Liver (tissue), 3 donors: ENCODE measurements around the gene DPP7.
A peak's percentile ranks its signal among the peaks of the same experiment; 100 is the strongest.

Source experiments
- GABPA ChIP-seq, 2 donors: IDR thresholded peaks in 1 of 2; conservative IDR thresholded peaks in 1 of 2; 2 replicates each; pipeline ENCODE4 v1.6.1; 2016; ENCODE audit warnings: antibody characterized with exemption in 2 of 2, mild to moderate bottlenecking in 1 of 2, moderate library complexity in 1 of 2
- HNF4A ChIP-seq, 2 donors: conservative IDR thresholded peaks; 2 replicates each; pipeline ENCODE4 v1.6.1; 2016; ENCODE audit warnings: antibody characterized with exemption in 2 of 2, mild to moderate bottlenecking in 2 of 2
- HNF4G ChIP-seq: IDR thresholded peaks from 2 replicates; pipeline ENCODE4 v1.6.1; 2016; ENCODE audit warnings: antibody characterized with exemption
- JUND ChIP-seq, 2 donors: IDR thresholded peaks; 2 replicates each; pipeline ENCODE4 v1.6.1; 2016; ENCODE audit warnings: antibody characterized with exemption in 2 of 2
- RAD21 ChIP-seq, 2 donors: IDR thresholded peaks; 2 replicates each; pipeline ENCODE4 v1.6.1; 2016; ENCODE audit warnings: antibody characterized with exemption in 2 of 2, mild to moderate bottlenecking in 2 of 2
- RXRA ChIP-seq, 2 donors: IDR thresholded peaks; 2 replicates each; pipeline ENCODE4 v1.6.1; 2017 to 2018; ENCODE audit warnings: antibody characterized with exemption in 2 of 2, mild to moderate bottlenecking in 1 of 2
- SP1 ChIP-seq: IDR thresholded peaks from 2 replicates; pipeline ENCODE4 v1.6.1; 2018; ENCODE audit warnings: antibody characterized with exemption, mild to moderate bottlenecking
- TAF1 ChIP-seq: conservative IDR thresholded peaks from 2 replicates; pipeline ENCODE4 v1.6.1; 2016; ENCODE audit warnings: antibody characterized with exemption, mild to moderate bottlenecking
- YY1 ChIP-seq: IDR thresholded peaks from 2 replicates; pipeline ENCODE4 v1.6.1; 2016; ENCODE audit warnings: antibody characterized with exemption, mild to moderate bottlenecking
- TF ChIP-seq, protein P1 (sequence below): IDR thresholded peaks from 2 replicates; pipeline ENCODE4 v1.6.1; 2016; ENCODE audit warnings: antibody characterized with exemption, mild to moderate bottlenecking
- TF ChIP-seq, protein P2 (sequence below): IDR thresholded peaks from 2 replicates; pipeline ENCODE4 v1.6.1; 2016; ENCODE audit warnings: antibody characterized with exemption
- TF ChIP-seq, protein P3 (sequence below): fragments of 150-350 bp; IDR thresholded peaks from 2 replicates; pipeline ENCODE4 v1.5.1; 2017; ENCODE audit warnings: improper control_type of control experiment, low read depth, low read length; ENCODE audit not compliant: missing input control
- TF ChIP-seq, protein P4 (sequence below): IDR thresholded peaks from 2 replicates; pipeline ENCODE4 v1.6.1; 2016; ENCODE audit warnings: antibody characterized with exemption
- donor health status: healthy.
- donor health status: healthy.

DNA sequence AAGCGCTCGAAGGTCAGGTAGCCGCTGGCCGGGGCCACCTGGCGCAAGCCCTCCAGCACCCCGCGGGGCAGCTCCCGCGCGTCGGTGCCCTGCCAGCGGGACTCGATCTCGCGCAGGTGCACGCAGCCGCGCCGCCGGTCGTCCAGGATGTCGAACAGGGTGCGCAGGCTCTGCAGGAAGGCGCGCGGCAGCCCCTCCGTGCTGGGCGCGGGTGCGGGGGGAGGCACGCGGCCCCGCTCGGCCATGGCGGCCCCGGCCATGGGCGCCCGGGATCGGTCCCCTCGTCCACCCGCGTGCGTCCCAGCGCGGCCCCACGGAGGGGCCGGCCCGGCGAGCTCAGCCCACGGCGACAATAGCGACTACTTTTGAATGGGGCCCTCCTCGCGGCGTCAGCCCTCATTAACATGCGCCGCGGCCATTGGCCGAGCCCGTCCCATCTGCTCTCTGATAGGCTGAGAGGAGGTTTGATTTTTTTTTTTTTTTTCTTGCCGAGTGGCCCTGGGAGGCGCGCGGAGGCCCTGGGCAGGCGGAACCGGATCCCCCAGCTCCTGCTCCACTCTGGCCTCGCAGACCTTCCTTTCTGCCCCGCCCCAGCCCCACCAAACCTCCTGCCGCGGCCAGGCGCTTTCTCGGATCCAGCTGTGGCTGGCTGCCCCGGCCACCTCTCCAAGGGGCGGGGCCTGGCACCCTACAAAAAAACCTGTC lies 44.2 kb downstream of the DPP7 start, which contains the start of gene SAPCD2:
- TF ChIP-seq, protein P1, sequence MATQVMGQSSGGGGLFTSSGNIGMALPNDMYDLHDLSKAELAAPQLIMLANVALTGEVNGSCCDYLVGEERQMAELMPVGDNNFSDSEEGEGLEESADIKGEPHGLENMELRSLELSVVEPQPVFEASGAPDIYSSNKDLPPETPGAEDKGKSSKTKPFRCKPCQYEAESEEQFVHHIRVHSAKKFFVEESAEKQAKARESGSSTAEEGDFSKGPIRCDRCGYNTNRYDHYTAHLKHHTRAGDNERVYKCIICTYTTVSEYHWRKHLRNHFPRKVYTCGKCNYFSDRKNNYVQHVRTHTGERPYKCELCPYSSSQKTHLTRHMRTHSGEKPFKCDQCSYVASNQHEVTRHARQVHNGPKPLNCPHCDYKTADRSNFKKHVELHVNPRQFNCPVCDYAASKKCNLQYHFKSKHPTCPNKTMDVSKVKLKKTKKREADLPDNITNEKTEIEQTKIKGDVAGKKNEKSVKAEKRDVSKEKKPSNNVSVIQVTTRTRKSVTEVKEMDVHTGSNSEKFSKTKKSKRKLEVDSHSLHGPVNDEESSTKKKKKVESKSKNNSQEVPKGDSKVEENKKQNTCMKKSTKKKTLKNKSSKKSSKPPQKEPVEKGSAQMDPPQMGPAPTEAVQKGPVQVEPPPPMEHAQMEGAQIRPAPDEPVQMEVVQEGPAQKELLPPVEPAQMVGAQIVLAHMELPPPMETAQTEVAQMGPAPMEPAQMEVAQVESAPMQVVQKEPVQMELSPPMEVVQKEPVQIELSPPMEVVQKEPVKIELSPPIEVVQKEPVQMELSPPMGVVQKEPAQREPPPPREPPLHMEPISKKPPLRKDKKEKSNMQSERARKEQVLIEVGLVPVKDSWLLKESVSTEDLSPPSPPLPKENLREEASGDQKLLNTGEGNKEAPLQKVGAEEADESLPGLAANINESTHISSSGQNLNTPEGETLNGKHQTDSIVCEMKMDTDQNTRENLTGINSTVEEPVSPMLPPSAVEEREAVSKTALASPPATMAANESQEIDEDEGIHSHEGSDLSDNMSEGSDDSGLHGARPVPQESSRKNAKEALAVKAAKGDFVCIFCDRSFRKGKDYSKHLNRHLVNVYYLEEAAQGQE: no peak
- TF ChIP-seq, protein P2, sequence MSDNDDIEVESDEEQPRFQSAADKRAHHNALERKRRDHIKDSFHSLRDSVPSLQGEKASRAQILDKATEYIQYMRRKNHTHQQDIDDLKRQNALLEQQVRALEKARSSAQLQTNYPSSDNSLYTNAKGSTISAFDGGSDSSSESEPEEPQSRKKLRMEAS: no peak
- TF ChIP-seq, protein P3, sequence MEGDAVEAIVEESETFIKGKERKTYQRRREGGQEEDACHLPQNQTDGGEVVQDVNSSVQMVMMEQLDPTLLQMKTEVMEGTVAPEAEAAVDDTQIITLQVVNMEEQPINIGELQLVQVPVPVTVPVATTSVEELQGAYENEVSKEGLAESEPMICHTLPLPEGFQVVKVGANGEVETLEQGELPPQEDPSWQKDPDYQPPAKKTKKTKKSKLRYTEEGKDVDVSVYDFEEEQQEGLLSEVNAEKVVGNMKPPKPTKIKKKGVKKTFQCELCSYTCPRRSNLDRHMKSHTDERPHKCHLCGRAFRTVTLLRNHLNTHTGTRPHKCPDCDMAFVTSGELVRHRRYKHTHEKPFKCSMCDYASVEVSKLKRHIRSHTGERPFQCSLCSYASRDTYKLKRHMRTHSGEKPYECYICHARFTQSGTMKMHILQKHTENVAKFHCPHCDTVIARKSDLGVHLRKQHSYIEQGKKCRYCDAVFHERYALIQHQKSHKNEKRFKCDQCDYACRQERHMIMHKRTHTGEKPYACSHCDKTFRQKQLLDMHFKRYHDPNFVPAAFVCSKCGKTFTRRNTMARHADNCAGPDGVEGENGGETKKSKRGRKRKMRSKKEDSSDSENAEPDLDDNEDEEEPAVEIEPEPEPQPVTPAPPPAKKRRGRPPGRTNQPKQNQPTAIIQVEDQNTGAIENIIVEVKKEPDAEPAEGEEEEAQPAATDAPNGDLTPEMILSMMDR: no peak
- TF ChIP-seq, protein P4, sequence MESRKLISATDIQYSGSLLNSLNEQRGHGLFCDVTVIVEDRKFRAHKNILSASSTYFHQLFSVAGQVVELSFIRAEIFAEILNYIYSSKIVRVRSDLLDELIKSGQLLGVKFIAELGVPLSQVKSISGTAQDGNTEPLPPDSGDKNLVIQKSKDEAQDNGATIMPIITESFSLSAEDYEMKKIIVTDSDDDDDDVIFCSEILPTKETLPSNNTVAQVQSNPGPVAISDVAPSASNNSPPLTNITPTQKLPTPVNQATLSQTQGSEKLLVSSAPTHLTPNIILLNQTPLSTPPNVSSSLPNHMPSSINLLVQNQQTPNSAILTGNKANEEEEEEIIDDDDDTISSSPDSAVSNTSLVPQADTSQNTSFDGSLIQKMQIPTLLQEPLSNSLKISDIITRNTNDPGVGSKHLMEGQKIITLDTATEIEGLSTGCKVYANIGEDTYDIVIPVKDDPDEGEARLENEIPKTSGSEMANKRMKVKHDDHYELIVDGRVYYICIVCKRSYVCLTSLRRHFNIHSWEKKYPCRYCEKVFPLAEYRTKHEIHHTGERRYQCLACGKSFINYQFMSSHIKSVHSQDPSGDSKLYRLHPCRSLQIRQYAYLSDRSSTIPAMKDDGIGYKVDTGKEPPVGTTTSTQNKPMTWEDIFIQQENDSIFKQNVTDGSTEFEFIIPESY: no peak
- TF ChIP-seq TAF1 (no peak), HNF4G (no peak), YY1 (no peak), GABPA (IDR thresholded peaks at IDR 0.05 in 1 of 2, conservative IDR thresholded peaks at IDR 0.05 in 1 of 2) (no peak), JUND (IDR thresholded peaks at IDR 0.05) (no peak), SP1 (peak; percentile 23), HNF4A (conservative IDR thresholded peaks at IDR 0.05) (no peak), RXRA (IDR thresholded peaks at IDR 0.05) (no peak), RAD21 (IDR thresholded peaks at IDR 0.05) (no peak)
